Mesothelial cell of epicardium (in vitro differentiated cells): Measurements from ENCODE around the gene ASPDH. TPM values are rescaled to one million over a fixed set of nuclear protein-coding genes. Genes with fewer than 3 reads are reported as not detected.
A peak's percentile ranks its signal among the peaks of the same experiment; 100 is the strongest.

Experiments
- DNase-seq, 2 experiments: peaks; one replicate each; pipeline ENCODE4 v3.0.0; 2021; ENCODE audit warnings: low spot score in 2 of 2; ENCODE audit not compliant: unreplicated experiment in 2 of 2
- H3K27ac Mint-ChIP-seq: 2 replicates; pipeline ENCODE4 v1.8.0; 2021; ENCODE audit warnings: mixed read lengths
- H3K27me3 Mint-ChIP-seq: 2 replicates; pipeline ENCODE4 v1.8.0; 2021; ENCODE audit warnings: low read depth, mixed read lengths
- H3K36me3 Mint-ChIP-seq: 2 replicates; pipeline ENCODE4 v1.8.0; 2021; ENCODE audit warnings: mixed read lengths
- H3K4me1 Mint-ChIP-seq: 2 replicates; pipeline ENCODE4 v1.8.0; 2021; ENCODE audit warnings: mixed read lengths
- H3K4me3 Mint-ChIP-seq: 2 replicates; pipeline ENCODE4 v1.8.0; 2021; ENCODE audit warnings: mild to moderate bottlenecking, moderate library complexity, mixed read lengths
- H3K9me3 Mint-ChIP-seq: 2 replicates; pipeline ENCODE4 v1.8.0; 2021; ENCODE audit warnings: mixed read lengths
- total RNA-seq: library from RNA; stranded (reverse); gene quantifications from 3 replicates; pipeline ENCODE4 v1.2.1, GENCODE V29; 2021
- TF ChIP-seq, protein P1 (sequence below): fragments of 200-600 bp; sonication (generic); IDR thresholded peaks from one replicate; pipeline ENCODE4 v1.5.0; 2021; ENCODE audit warnings: antibody characterized with exemption; ENCODE audit not compliant: unreplicated experiment

ASPDH gene
- total RNA-seq = 0.70 TPM in 1 of 3 replicates, not detected in the others

GRCh38 chr19:50513746-50514345 lies at the start of gene ASPDH:
TSS of gene ASPDH (minus strand) at chr19:50513913. CDS start at chr19:50513823, 90 bp downstream.
- no peak within 1 kb of the TSS for H3K27ac Mint-ChIP-seq
- H3K27me3 Mint-ChIP-seq = no peaks in the 10 kb centered on the region
- DNase-seq = no peak

DNA sequence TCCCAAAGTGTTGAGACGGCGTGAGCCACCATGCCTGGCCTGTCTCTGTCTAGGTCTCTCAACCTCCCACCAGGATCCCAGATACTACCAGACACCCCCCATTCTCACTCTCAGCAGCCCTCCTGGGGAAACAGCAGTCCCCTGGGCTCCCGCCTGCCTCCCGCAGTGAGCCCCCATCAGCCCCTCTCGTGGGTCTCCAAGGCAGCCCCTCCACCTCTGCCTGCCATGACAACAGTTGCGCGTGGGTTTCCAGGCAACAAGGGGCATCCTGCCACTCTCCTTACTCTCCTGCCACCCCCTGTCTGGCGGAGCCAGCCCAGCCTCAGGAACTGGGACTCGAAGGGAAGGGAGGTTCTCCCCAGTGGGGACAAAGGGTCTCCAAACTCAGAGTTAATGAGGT lies 49.3 kb upstream of the ASPDH start:
- no peak overlapping the region for H3K27ac Mint-ChIP-seq
- H3K27me3 Mint-ChIP-seq = peaks cover 87% of the 10 kb centered on the region
- peaks cover 5% of the 10 kb centered on the region for H3K4me1 Mint-ChIP-seq
- TF ChIP-seq, protein P1, sequence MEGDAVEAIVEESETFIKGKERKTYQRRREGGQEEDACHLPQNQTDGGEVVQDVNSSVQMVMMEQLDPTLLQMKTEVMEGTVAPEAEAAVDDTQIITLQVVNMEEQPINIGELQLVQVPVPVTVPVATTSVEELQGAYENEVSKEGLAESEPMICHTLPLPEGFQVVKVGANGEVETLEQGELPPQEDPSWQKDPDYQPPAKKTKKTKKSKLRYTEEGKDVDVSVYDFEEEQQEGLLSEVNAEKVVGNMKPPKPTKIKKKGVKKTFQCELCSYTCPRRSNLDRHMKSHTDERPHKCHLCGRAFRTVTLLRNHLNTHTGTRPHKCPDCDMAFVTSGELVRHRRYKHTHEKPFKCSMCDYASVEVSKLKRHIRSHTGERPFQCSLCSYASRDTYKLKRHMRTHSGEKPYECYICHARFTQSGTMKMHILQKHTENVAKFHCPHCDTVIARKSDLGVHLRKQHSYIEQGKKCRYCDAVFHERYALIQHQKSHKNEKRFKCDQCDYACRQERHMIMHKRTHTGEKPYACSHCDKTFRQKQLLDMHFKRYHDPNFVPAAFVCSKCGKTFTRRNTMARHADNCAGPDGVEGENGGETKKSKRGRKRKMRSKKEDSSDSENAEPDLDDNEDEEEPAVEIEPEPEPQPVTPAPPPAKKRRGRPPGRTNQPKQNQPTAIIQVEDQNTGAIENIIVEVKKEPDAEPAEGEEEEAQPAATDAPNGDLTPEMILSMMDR = no peak
- DNase-seq = no peak
- no peaks in the 10 kb centered on the region for H3K9me3 Mint-ChIP-seq
- H3K4me3 Mint-ChIP-seq = no peak overlapping the region
- no peaks in the 10 kb centered on the region for H3K36me3 Mint-ChIP-seq

More at GRCh38 chr19:50513746-50514345, at the start of gene ASPDH:
- Mint-ChIP-seq H3K9me3 (no peaks in the 10 kb centered on the region), H3K4me3 (peak within 1 kb of the TSS; percentile 46), H3K36me3 (no peaks in the 10 kb centered on the region), H3K4me1 (peaks cover 10% of the 10 kb centered on the region)
- TF ChIP-seq, protein P1 = no peak

- no peaks in the 10 kb centered on the region for H3K9me3 Mint-ChIP-seq
- TF ChIP-seq, protein P1 = no peak
- no peak overlapping the region for H3K27ac Mint-ChIP-seq
- no peak overlapping the region for H3K4me3 Mint-ChIP-seq
- no peak for DNase-seq
- H3K36me3 Mint-ChIP-seq = no peaks in the 10 kb centered on the region
- H3K4me1 Mint-ChIP-seq = peaks cover 5% of the 10 kb centered on the region
- peaks cover 90% of the 10 kb centered on the region for H3K27me3 Mint-ChIP-seq
Observed at GRCh38 chr19:50562329-50562728, 48.6 kb upstream of the ASPDH start.

- Mint-ChIP-seq H3K9me3 (no peaks in the 10 kb centered on the region), H3K27ac (no peak overlapping the region), H3K4me1 (peaks cover 11% of the 10 kb centered on the region), H3K4me3 (no peak overlapping the region), H3K27me3 (peaks cover 90% of the 10 kb centered on the region), H3K36me3 (no peaks in the 10 kb centered on the region)
- no peak for DNase-seq
- TF ChIP-seq, protein P1 = no peak
Observed at GRCh38 chr19:50559636-50560035, 45.9 kb upstream of the ASPDH start.

- no peak overlapping the region for H3K4me3 Mint-ChIP-seq
- TF ChIP-seq, protein P1 = no peak
- H3K36me3 Mint-ChIP-seq = no peaks in the 10 kb centered on the region
- H3K27me3 Mint-ChIP-seq = peaks cover 89% of the 10 kb centered on the region
- no peak for DNase-seq
- H3K9me3 Mint-ChIP-seq = no peaks in the 10 kb centered on the region
- H3K4me1 Mint-ChIP-seq = peaks cover 11% of the 10 kb centered on the region
- H3K27ac Mint-ChIP-seq = no peak overlapping the region
Observed at GRCh38 chr19:50558449-50558848, 44.7 kb upstream of the ASPDH start.

- TF ChIP-seq, protein P1 = no peak
- no peaks in the 10 kb centered on the region for H3K9me3 Mint-ChIP-seq
Observed at GRCh38 chr19:50558039-50558438, 44.3 kb upstream of the ASPDH start.

More at GRCh38 chr19:50558039-50558438, 44.3 kb upstream of the ASPDH start:
- Mint-ChIP-seq H3K4me3 (no peak overlapping the region), H3K36me3 (no peaks in the 10 kb centered on the region), H3K27ac (no peak overlapping the region), H3K4me1 (peaks cover 11% of the 10 kb centered on the region), H3K27me3 (peaks cover 89% of the 10 kb centered on the region)
- no peak for DNase-seq
